Measurements from ENCODE around the gene NTNG2. TPM values are rescaled to one million over a fixed set of nuclear protein-coding genes. Genes with fewer than 3 reads are reported as not detected.

Gene NTNG2
- total and polyA plus RNA-seq, 9 of the 15 experiments (the other 6 are each of a cell fraction or from before 2014, with no cell fraction given), result 0.01 to 0.11 (median 0.09) TPM; not detected in 6

- Histone ChIP-seq H4K20me1 (replicated peaks; ENCODE audit: control insufficient read depth, insufficient read depth, low read length) (peaks cover 12% of the 10 kb centered on the region), H3K27me3 (ENCODE audit: control insufficient read depth in 2 of 2, insufficient read depth in 2 of 2, low read length in 2 of 2) (peaks cover 26 to 79% of the 10 kb centered on the region in 2 experiments), H3K27ac (ENCODE audit: extremely low read depth, low read depth, low read length) (no peak overlapping the region), H3K9me3 (replicated peaks; ENCODE audit: control insufficient read depth, insufficient read depth, low read depth, low read length) (no peaks in the 10 kb centered on the region), H3K9ac (ENCODE audit: insufficient read depth in 1 of 2, low read depth in 2 of 2, low read length in 2 of 2) (no peak overlapping the region), H2AFZ (ENCODE audit: low read depth, low read length) (no peak overlapping the region), H3K4me2 (ENCODE audit: insufficient read depth, low read length) (no peak overlapping the region), H3K9me1 (ENCODE audit: control insufficient read depth, insufficient read depth, low read length) (no peaks in the 10 kb centered on the region), H3K4me3 (no peak overlapping the region), H3K4me1 (replicated peaks in 1 of 2; ENCODE audit: control insufficient read depth in 2 of 2, insufficient read depth in 2 of 2, low read length in 2 of 2) (peaks cover 0 to 46% of the 10 kb centered on the region in 2 experiments; a peak in 4 of 5 replicates), H3K36me3 (ENCODE audit: control insufficient read depth, insufficient read depth, low read length) (no peaks in the 10 kb centered on the region), H3K79me2 (ENCODE audit: control insufficient read depth, insufficient read depth, low read length) (no peaks in the 10 kb centered on the region)
- FAIRE-seq, result no peak
- ChIA-PET POLR2A (interaction anchor here (0.6 to 0.8 kb wide), 3 partner anchors 481 to 1675 kb away, joined by 3 to 5 read pairs (median 3); no protein-coding TSS in a partner anchor), CTCF (ENCODE audit: low intra/inter-chr PET ratio) (no interaction called here)
- WGBS (ENCODE audit: insufficient coverage, low coverage, missing lambda C conversion rate), result 0% methylated on average over 3 of the region's 3 CpGs
- intact Hi-C loops (cut with micrococcal nuclease), result no loop called here
- DNase-seq (ENCODE audit: extremely low read depth in 1 of 4, low spot score in 3 of 4), result no peak
- TF ChIP-seq NFYB (IDR thresholded peaks at IDR 0.05; ENCODE audit: extremely low read depth, insufficient read length) (no peak), PREB (CRISPR knock-in tag; IDR thresholded peaks at IDR 0.05) (no peak), ZBTB7A (IDR thresholded peaks at IDR 0.05; ENCODE audit: borderline replicate concordance, control insufficient read depth, low read depth, low read length) (no peak), FOXK2 (conservative IDR thresholded peaks at IDR 0.05 in 1 of 2, IDR thresholded peaks at IDR 0.05 in 1 of 2; ENCODE audit: low read depth in 2 of 2) (no peak), PML (IDR thresholded peaks at IDR 0.05; ENCODE audit: low read length) (no peak)
- in situ Hi-C loops (cut with MboI), result no loop called here
- BruUV-seq (replicated peaks), result no TSS peak
- ATAC-seq, result no peak
These were observed 77.7 kb downstream of the NTNG2 start for GRCh38 chr9:132239518-132239917.
